HG03378 (cell line): Measurements from ENCODE around the gene KMT2E.
"Not testable (repeated sequence)": the region's sequence is repeated elsewhere in the genome, so short reads cannot be mapped to it uniquely, and the experiment has no call there.

Experiments
- ATAC-seq: cut with Tn5 transposase; IDR thresholded peaks from one replicate; pipeline ENCODE4 v1.9.1; 2021; ENCODE audit warnings: mild to moderate bottlenecking, moderate library complexity; ENCODE audit not compliant: unreplicated experiment

Gene KMT2E

GRCh38 chr7:105013816-105014692, at the start of gene KMT2E:
TSS of gene KMT2E (plus strand) at chr7:105014205. CDS start at chr7:105040953, 26,748 bp downstream.
- ATAC-seq: peak; percentile 17

GRCh38 chr7:104964626-104965236, 49.3 kb upstream of the KMT2E start:
- no peak for ATAC-seq

GRCh38 chr7:104966022-104966421, 48.0 kb upstream of the KMT2E start:
- ATAC-seq: no peak

- ATAC-seq: no peak
These were observed 46.9 kb upstream of the KMT2E start for GRCh38 chr7:104967088-104967487.

- ATAC-seq: no peak
These were observed 46.4 kb upstream of the KMT2E start for GRCh38 chr7:104967595-104967994.

- ATAC-seq: no peak
These were observed 45.4 kb upstream of the KMT2E start for GRCh38 chr7:104968648-104969047.

GRCh38 chr7:104969183-104969582, 44.8 kb upstream of the KMT2E start:
- ATAC-seq: no peak

- no peak for ATAC-seq
These were observed 42.5 kb upstream of the KMT2E start for GRCh38 chr7:104971290-104972071.

- no peak for ATAC-seq
These were observed 41.5 kb upstream of the KMT2E start for GRCh38 chr7:104972500-104972899.

GRCh38 chr7:104973227-104973626, 40.8 kb upstream of the KMT2E start:
- no peak for ATAC-seq

GRCh38 chr7:104973909-104974415, 40.0 kb upstream of the KMT2E start:
- no peak for ATAC-seq

- not testable (repeated sequence) for ATAC-seq
These were observed 38.5 kb upstream of the KMT2E start for GRCh38 chr7:104975553-104975952.

GRCh38 chr7:104976966-104977636, 36.9 kb upstream of the KMT2E start:
- no peak for ATAC-seq

- ATAC-seq: no peak
These were observed 35.5 kb upstream of the KMT2E start for GRCh38 chr7:104978460-104978859.

- no peak for ATAC-seq
These were observed 34.7 kb upstream of the KMT2E start for GRCh38 chr7:104979167-104979841.

GRCh38 chr7:104980440-104980839, 33.6 kb upstream of the KMT2E start:
- no peak for ATAC-seq

GRCh38 chr7:104980841-104981671, 32.9 kb upstream of the KMT2E start:
- ATAC-seq: no peak

- no peak for ATAC-seq
These were observed 32.4 kb upstream of the KMT2E start for GRCh38 chr7:104981672-104982037.

- ATAC-seq: no peak
These were observed 31.5 kb upstream of the KMT2E start for GRCh38 chr7:104982308-104983075.
